GM06990 (cell line): ENCODE measurements around the gene NTN1.

Source experiments
- DNase-seq: peaks from one replicate; pipeline ENCODE4 v3.0.0-alpha.2; 2011; ENCODE audit not compliant: insufficient read length; ENCODE audit errors: extremely low read depth
- H3K27me3 ChIP-seq: replicated peaks from 2 replicates; pipeline ENCODE4 v1.6.0; 2011; ENCODE audit warnings: low read length; ENCODE audit not compliant: control insufficient read depth, insufficient read depth
- H3K36me3 ChIP-seq: 2 replicates; pipeline ENCODE4 v1.5.1; 2011; ENCODE audit warnings: low read length; ENCODE audit not compliant: control insufficient read depth, insufficient read depth
- H3K4me3 ChIP-seq: replicated peaks from 2 replicates; pipeline ENCODE4 v1.5.1; 2011; ENCODE audit warnings: low read depth, mild to moderate bottlenecking, control low read depth, low read length
- TF ChIP-seq, protein P1 (sequence below): IDR thresholded peaks from 2 replicates; pipeline ENCODE4 v1.5.1; 2011; ENCODE audit warnings: low read length, control low read depth, mild to moderate bottlenecking, inconsistent platforms; ENCODE audit not compliant: insufficient read depth, poor library complexity, severe bottlenecking

The NTN1 gene

DNA sequence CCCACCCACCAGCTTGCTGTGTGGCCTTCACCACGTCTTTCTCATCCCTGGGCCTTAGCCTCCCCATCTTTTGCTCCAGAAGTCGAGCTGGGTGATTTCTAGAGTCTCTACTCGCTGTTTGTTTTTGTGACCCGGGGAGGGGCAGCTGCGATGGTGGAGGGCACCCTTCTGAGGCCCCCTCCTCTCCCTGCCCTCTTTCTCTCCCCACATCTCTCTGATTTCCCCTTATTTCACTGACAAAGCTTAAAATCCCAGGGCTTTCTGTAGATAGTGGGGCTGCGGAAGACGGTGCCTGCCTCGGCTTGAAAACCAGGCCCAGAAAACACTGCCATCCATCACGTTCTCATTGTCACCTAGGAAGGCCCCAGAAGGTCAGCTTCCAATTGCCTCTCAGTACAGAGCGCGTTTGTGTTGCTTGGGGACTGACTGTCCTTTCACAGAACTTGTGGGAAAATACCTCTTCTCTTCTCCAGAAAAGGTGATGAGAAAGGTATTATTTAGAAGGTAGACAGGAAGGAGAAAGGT lies 95.1 kb downstream of the NTN1 start:
- TF ChIP-seq, protein P1, sequence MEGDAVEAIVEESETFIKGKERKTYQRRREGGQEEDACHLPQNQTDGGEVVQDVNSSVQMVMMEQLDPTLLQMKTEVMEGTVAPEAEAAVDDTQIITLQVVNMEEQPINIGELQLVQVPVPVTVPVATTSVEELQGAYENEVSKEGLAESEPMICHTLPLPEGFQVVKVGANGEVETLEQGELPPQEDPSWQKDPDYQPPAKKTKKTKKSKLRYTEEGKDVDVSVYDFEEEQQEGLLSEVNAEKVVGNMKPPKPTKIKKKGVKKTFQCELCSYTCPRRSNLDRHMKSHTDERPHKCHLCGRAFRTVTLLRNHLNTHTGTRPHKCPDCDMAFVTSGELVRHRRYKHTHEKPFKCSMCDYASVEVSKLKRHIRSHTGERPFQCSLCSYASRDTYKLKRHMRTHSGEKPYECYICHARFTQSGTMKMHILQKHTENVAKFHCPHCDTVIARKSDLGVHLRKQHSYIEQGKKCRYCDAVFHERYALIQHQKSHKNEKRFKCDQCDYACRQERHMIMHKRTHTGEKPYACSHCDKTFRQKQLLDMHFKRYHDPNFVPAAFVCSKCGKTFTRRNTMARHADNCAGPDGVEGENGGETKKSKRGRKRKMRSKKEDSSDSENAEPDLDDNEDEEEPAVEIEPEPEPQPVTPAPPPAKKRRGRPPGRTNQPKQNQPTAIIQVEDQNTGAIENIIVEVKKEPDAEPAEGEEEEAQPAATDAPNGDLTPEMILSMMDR, result no peak
- DNase-seq, result no peak
- Histone ChIP-seq H3K27me3 (no peaks in the 10 kb centered on the region; the same call in 1 of the 2 replicates), H3K4me3 (no peak overlapping the region), H3K36me3 (no peaks in the 10 kb centered on the region)

DNA sequence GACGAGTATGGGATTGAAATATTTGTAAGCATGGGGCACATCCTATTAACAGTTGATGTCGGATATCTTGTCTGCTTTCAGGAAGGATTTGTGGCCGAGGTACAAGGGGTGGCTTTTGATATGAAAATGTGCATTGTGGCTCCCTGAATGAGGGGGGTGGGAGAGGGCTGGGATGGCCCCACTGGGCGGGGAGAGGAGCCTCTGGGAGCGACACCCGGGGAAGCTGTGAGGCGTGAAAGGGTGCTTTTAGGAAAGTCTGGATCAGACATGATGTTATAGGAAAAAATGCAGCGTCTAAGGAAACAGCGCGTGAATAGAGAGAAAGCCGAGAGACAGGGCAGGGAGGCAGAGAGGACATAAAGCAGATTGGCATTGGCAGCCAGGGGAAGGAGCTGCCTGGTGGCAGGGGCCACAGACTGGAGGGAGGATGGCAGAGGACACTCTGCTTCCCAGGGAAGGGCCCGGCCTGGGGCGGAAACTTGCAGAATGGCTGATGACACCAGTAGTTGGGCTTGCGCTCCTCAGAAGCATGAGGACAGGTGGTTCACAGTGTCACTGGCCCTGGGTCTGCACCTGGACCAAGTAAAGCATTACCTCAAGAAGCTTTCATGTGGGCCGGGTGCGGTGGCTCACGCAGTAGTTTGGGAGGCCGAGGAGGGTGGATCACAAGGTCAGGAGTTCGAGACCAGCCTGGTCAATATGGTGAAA lies 95.7 kb downstream of the NTN1 start:
- H3K4me3 ChIP-seq, result no peak overlapping the region
- no peak for DNase-seq
- no peaks in the 10 kb centered on the region for H3K36me3 ChIP-seq
- H3K27me3 ChIP-seq, result no peaks in the 10 kb centered on the region; the same call in 1 of the 2 replicates
- TF ChIP-seq, protein P1, result no peak

DNA sequence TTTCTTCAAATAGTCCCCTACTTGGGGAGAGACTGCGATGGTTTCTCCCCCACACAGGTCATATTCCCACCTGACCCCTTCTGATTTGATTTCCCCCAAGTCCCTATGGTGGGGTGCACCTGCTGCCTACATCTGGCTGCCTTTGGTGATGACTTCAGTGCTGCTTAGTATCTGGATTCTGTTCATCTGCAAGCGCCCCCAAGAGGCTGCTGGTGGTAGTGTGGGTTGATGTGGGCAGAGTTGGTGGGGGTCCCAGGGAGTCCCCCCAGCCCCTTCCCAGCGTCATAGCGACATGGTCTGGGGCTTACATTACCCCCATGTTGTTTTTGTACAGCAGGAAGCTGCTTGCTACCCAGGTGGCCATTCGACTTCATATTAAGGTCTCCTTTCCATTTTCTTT lies 99.2 kb downstream of the NTN1 start:
- no peak overlapping the region for H3K4me3 ChIP-seq
- TF ChIP-seq, protein P1, result peak; percentile 14
- DNase-seq, result no peak
- no peaks in the 10 kb centered on the region for H3K36me3 ChIP-seq
- no peaks in the 10 kb centered on the region; the same call in 1 of the 2 replicates for H3K27me3 ChIP-seq

DNA sequence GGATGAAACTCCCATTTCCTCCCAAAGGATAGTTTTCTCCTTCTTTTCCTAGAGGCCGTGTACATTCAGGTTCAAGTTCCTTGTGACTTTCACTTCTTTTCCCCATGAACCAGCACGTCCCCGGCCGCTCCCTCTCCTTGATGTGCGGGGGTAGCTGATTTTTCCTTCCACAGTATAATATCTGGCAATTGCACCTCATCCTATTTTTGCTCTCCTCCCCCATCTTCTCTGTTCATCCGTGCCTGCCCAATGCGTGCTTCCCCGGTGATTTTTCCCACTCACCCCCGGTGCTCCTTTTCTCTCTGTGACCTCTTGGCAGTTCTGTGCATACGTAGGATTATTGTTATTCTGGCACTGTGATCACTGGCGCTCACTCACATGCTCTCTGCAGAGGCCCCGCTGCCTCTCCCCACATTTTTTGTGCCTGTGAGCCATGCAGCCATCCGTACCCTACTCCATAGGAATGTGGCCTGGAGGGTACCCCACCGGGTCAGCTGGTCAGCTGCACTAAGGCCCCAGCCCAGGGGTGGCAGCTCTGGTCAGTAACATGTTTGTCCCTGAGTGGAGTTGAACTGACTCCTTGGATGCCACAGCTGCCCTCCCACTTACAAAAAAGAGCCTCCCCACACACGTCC lies 100.0 kb downstream of the NTN1 start:
- DNase-seq, result no peak
- no peaks in the 10 kb centered on the region for H3K36me3 ChIP-seq
- TF ChIP-seq, protein P1, result no peak
- no peaks in the 10 kb centered on the region for H3K27me3 ChIP-seq
- H3K4me3 ChIP-seq, result no peak overlapping the region

DNA sequence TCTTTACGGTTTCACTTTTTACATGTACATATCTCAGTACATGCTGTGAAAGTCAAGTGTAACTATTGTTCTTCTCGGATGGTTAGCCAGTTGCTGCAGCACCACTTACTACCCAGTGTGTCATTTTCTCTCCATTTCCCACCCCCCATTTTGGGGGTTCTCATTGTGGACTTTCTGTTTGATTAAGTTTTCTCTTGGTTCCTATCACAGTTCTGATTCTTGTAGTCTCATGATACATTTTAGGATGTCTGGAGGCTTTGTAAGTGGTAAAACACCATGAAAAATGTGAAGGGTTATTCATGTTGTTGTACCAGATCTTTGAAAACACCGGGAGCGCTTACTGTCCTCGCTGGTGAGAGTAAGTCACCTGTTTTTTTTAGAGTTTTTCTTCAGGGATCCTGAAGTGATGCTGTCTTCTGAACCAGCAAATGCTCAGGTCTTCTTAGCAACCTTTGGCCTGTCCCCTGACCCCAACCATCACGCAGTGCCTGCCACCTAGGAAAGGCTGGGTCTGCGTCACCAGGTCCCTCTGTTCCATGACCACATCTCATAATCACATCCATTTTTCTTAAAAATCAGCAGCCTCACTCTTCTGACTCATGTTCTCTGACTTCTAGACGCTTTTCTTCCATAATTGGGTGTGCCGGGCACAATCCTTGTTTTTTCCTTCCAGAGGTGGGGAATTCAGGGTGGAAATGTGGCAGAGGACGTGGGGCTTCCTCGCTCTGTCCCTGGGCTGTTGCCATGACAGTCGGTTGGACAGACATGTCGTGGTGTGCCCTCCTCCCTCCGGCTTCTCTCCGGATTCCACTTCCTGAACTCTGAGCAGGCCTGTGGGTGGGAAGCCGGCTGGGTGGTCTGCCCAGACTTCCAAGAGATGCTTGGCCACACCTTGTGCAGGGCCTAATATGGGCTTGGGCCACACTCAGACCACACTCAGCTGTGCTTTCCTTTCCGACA lies 102.6 kb downstream of the NTN1 start:
- Histone ChIP-seq H3K4me3 (no peak overlapping the region), H3K27me3 (no peaks in the 10 kb centered on the region; the same call in 1 of the 2 replicates), H3K36me3 (no peaks in the 10 kb centered on the region)
- no peak for DNase-seq
- TF ChIP-seq, protein P1, result no peak
